IMR-90 (cell line): ENCODE results near the gene CCT5. TPM values are rescaled to one million over a fixed set of nuclear protein-coding genes. Genes with fewer than 3 reads are reported as not detected.

Experiments
- ATAC-seq: fragments of 200-7000 bp; cut with Tn5 transposase; 2 replicates; pipeline ENCODE4 v1.9.1; 2020; ENCODE audit warnings: low read depth, mild to moderate bottlenecking, moderate library complexity
- BruUV-seq: library from RNA; stranded (reverse); fragments of 400-500 nt; replicated peaks from 2 replicates; lab custom pipeline; 2021; lab: Mats Ljungman, UMichigan
- CTCF ChIA-PET: fragments of 300-600 bp; formaldehyde crosslinking; extraction: SDS; loops from one replicate; lab custom pipeline; 2021; ENCODE audit warnings: antibody characterized with exemption; lab: Yijun Ruan, JAX
- POLR2A ChIA-PET: fragments of 300-600 bp; sonication (Branson Sonifier 250); formaldehyde crosslinking; loops from one replicate; lab custom pipeline; 2022; ENCODE audit warnings: antibody characterized with exemption; ENCODE audit not compliant: unreplicated experiment; lab: Charles Lee
- DNase-seq: peaks from one replicate; pipeline ENCODE4 v3.0.0; 2013
- H2AFZ ChIP-seq: replicated peaks from 2 replicates; pipeline ENCODE3; 2013; ENCODE audit warnings: low read length, mild to moderate bottlenecking; ENCODE audit not compliant: poor library complexity
- H2AK5ac ChIP-seq: 2 replicates; pipeline ENCODE4 v1.6.1; 2013; ENCODE audit warnings: low read depth, low read length, inconsistent platforms
- H2AK9ac ChIP-seq: replicated peaks from 2 replicates; pipeline ENCODE3; 2013; ENCODE audit warnings: mild to moderate bottlenecking, low read depth, low read length, moderate library complexity; ENCODE audit not compliant: poor library complexity
- H2BK120ac ChIP-seq: 2 replicates; pipeline ENCODE4 v1.6.1; 2013; ENCODE audit warnings: low read depth, low read length, inconsistent platforms
- H2BK15ac ChIP-seq: 3 replicates; pipeline ENCODE4 v1.6.1; 2013; ENCODE audit warnings: low read depth, low read length, inconsistent platforms
- H2BK20ac ChIP-seq: 2 replicates; pipeline ENCODE4 v1.6.1; 2013; ENCODE audit warnings: low read depth, mild to moderate bottlenecking, inconsistent platforms, low read length, moderate library complexity
- H2BK5ac ChIP-seq: 2 replicates; pipeline ENCODE4 v1.6.1; 2013; ENCODE audit warnings: mild to moderate bottlenecking, low read depth, low read length, inconsistent platforms; ENCODE audit not compliant: poor library complexity, severe bottlenecking
- H3K14ac ChIP-seq: replicated peaks from 2 replicates; pipeline ENCODE4 v1.6.1; 2013; ENCODE audit warnings: low read depth, low read length, inconsistent platforms
- H3K18ac ChIP-seq: 2 replicates; pipeline ENCODE4 v1.6.1; 2013; ENCODE audit warnings: low read depth, low read length, control low read depth
- H3K23ac ChIP-seq: 2 replicates; pipeline ENCODE4 v1.6.1; 2013; ENCODE audit warnings: low read depth, low read length, inconsistent platforms
- H3K27ac ChIP-seq: 2 replicates; pipeline ENCODE4 v1.5.1; 2013; ENCODE audit warnings: mild to moderate bottlenecking, control low read depth, low read length; ENCODE audit not compliant: insufficient read depth
- H3K27me3 ChIP-seq: 2 replicates; pipeline ENCODE4 v1.6.1; 2013; ENCODE audit warnings: low read length; ENCODE audit not compliant: control insufficient read depth, insufficient read depth
- H3K36me3 ChIP-seq: 2 replicates; pipeline ENCODE4 v1.6.1; 2013; ENCODE audit warnings: low read length, mixed read lengths; ENCODE audit not compliant: control insufficient read depth, insufficient read depth
- H3K4ac ChIP-seq: 2 replicates; pipeline ENCODE4 v1.6.1; 2013; ENCODE audit warnings: low read depth, low read length, inconsistent platforms
- H3K4me1 ChIP-seq: 2 replicates; pipeline ENCODE4 v1.6.1; 2013; ENCODE audit warnings: low read length, mixed read lengths; ENCODE audit not compliant: control insufficient read depth, insufficient read depth
- H3K4me2 ChIP-seq: 2 replicates; pipeline ENCODE4 v1.6.1; 2013; ENCODE audit warnings: low read depth, mild to moderate bottlenecking, control low read depth, low read length, moderate library complexity
- H3K4me3 ChIP-seq: 2 replicates; pipeline ENCODE4 v1.5.1; 2013; ENCODE audit warnings: low read depth, mild to moderate bottlenecking, control low read depth, low read length, moderate library complexity; ENCODE audit not compliant: insufficient read depth
- H3K56ac ChIP-seq: 2 replicates; pipeline ENCODE4 v1.6.1; 2013; ENCODE audit warnings: low read length, inconsistent platforms; ENCODE audit not compliant: insufficient read depth; ENCODE audit errors: extremely low read depth
- H3K79me1 ChIP-seq, 2 experiments: 2 replicates each; pipeline ENCODE4 v1.6.1; 2013; ENCODE audit warnings: low read length in 2 of 2, inconsistent platforms in 1 of 2, low read depth in 1 of 2
- H3K9ac ChIP-seq: 2 replicates; pipeline ENCODE4 v1.6.1; 2013; ENCODE audit warnings: low read depth, low read length, control low read depth
- H3K9me1 ChIP-seq: 2 replicates; pipeline ENCODE4 v1.6.1; 2013; ENCODE audit warnings: low read length, inconsistent platforms; ENCODE audit not compliant: insufficient read depth
- H3K9me3 ChIP-seq: 2 replicates; pipeline ENCODE4 v1.6.1; 2013; ENCODE audit warnings: low read length; ENCODE audit not compliant: control insufficient read depth, insufficient read depth
- H4K20me1 ChIP-seq: 2 replicates; pipeline ENCODE4 v1.6.1; 2013; ENCODE audit warnings: low read length, inconsistent platforms; ENCODE audit not compliant: insufficient read depth
- H4K5ac ChIP-seq: 2 replicates; pipeline ENCODE4 v1.6.1; 2013; ENCODE audit warnings: mild to moderate bottlenecking, low read depth, low read length, control low read depth
- H4K8ac ChIP-seq, 2 experiments: 2 replicates each; pipeline ENCODE4 v1.6.1; 2013; ENCODE audit warnings: low read depth in 2 of 2, low read length in 2 of 2, control low read depth in 1 of 2, inconsistent platforms in 1 of 2
- H4K91ac ChIP-seq: 2 replicates; pipeline ENCODE4 v1.6.1; 2013; ENCODE audit warnings: low read depth, low read length, inconsistent platforms; ENCODE audit not compliant: insufficient read depth
- MAFK ChIP-seq: IDR thresholded peaks from 2 replicates; pipeline ENCODE4 v1.6.1; 2012; ENCODE audit warnings: low read depth, low read length, improper control_type of control experiment
- MAZ ChIP-seq: IDR thresholded peaks from 2 replicates; pipeline ENCODE4 v1.6.1; 2012; ENCODE audit warnings: low read depth, mild to moderate bottlenecking, low read length, improper control_type of control experiment, moderate library complexity, borderline replicate concordance
- RFX5 ChIP-seq: IDR thresholded peaks from 2 replicates; pipeline ENCODE4 v1.8.0; 2012; ENCODE audit warnings: low read depth, mild to moderate bottlenecking, low read length, moderate library complexity
- SMC3 ChIP-seq: fragments of 150-350 bp; IDR thresholded peaks from 2 replicates; pipeline ENCODE4 v1.6.1; 2016; ENCODE audit warnings: low read depth, mild to moderate bottlenecking, antibody characterized with exemption, low read length, moderate library complexity
- WGBS, 2 experiments: methylation state at CpG; one replicate each; pipeline versions ENCODE4 v1.1.5 to v1.1.7; 2013; ENCODE audit warnings: missing lambda C conversion rate in 2 of 2; ENCODE audit not compliant: insufficient read length in 1 of 2; ENCODE audit errors: extremely low coverage in 2 of 2; 5-methylcytosine and 5-hydroxymethylcytosine counted together
- dilution Hi-C: fragments of 300-500 bp; cut with HindIII; formaldehyde crosslinking; loops from one replicate; pipeline ENCODE4 v1.14.3; 2018; ENCODE audit warnings: low sequenced_read_pairs; ENCODE audit not compliant: unreplicated experiment
- in situ Hi-C: fragments of 300-500 bp; cut with MboI; formaldehyde crosslinking; loops from 3 replicates; pipeline ENCODE4 v1.14.3; 2019; ENCODE audit warnings: low sequenced_read_pairs, inconsistent platforms, mixed read lengths
- intact Hi-C: fragments of 100-400 bp; cut with micrococcal nuclease; formaldehyde crosslinking; loops from 2 replicates; pipeline ENCODE4 v1.10.0; 2022
- polyA plus RNA-seq, 3 experiments: library from polyadenylated mRNA; depleted of rRNA; stranded (reverse); fragments of >200 nt; gene quantifications; 2 replicates each; pipeline ENCODE4 v1.2.3, GENCODE V29; 2012; ENCODE audit warnings: low replicate concordance in 1 of 3
- total RNA-seq: library from RNA; depleted of rRNA; stranded (reverse); fragments of >200 nt; gene quantifications from 2 replicates; pipeline ENCODE4 v1.2.3, GENCODE V29; 2012
- TF ChIP-seq, protein P1 (sequence below): fragments of 150-350 bp; IDR thresholded peaks from 2 replicates; pipeline ENCODE4 v1.6.1; 2017; ENCODE audit warnings: mild to moderate bottlenecking, antibody characterized with exemption, low read length, low read depth

The CCT5 gene
- total and polyA plus RNA-seq, 2 of the 4 experiments (the other 2 are of a cell fraction), result 358 to 481 TPM

- Histone ChIP-seq H3K56ac (no peak overlapping the region), H3K4me2 (no peak overlapping the region), H3K23ac (peak overlapping the region; percentile 22; the same call in 1 of the 2 replicates), H2BK5ac (peak overlapping the region; percentile 54), H3K27ac (no peak overlapping the region), H2BK15ac (no peak overlapping the region), H3K9me3 (no peaks in the 10 kb centered on the region), H2AK9ac (no peak overlapping the region), H3K4me3 (no peak overlapping the region), H2AFZ (no peak overlapping the region), H3K79me1 (peaks cover 36 to 55% of the 10 kb centered on the region in 2 experiments), H2BK120ac (no peak overlapping the region), H3K9ac (no peak overlapping the region), H4K8ac (no peak overlapping the region), H4K91ac (no peak overlapping the region), H2AK5ac (no peak overlapping the region), H3K36me3 (peaks cover 62% of the 10 kb centered on the region), H3K4me1 (peaks cover 4% of the 10 kb centered on the region; the same call in 1 of the 2 replicates), H2BK20ac (no peak overlapping the region), H4K5ac (no peak overlapping the region), H4K20me1 (peaks cover 31% of the 10 kb centered on the region), H3K9me1 (peaks cover 22% of the 10 kb centered on the region), H3K4ac (no peak overlapping the region), H3K14ac (no peak overlapping the region), H3K18ac (0 out of 2 replicates have a peak overlapping the region, but pooled peaks have one; percentile 22), H3K27me3 (no peaks in the 10 kb centered on the region)
- no TSS peak for BruUV-seq
- ChIA-PET CTCF (no interaction called here), POLR2A (no interaction called here)
- intact Hi-C loops (no loop called here), in situ Hi-C loops (no loop called here), dilution Hi-C loops (no loop called here)
- DNase-seq (no peak), ATAC-seq (no peak)
- WGBS, 2 experiments, result 30% methylated on average over 2 of the region's 9 CpGs; no CpG with 5 or more reads in 1 of the 2 experiments
- TF ChIP-seq MAFK (no peak), SMC3 (no peak), RFX5 (no peak), MAZ (no peak)
- TF ChIP-seq, protein P1, sequence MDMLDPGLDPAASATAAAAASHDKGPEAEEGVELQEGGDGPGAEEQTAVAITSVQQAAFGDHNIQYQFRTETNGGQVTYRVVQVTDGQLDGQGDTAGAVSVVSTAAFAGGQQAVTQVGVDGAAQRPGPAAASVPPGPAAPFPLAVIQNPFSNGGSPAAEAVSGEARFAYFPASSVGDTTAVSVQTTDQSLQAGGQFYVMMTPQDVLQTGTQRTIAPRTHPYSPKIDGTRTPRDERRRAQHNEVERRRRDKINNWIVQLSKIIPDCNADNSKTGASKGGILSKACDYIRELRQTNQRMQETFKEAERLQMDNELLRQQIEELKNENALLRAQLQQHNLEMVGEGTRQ, result no peak
Measured at GRCh38 chr5:10261065-10261464, 11.0 kb downstream of the CCT5 start.
